HG03354 (cell line): ENCODE measurements around the gene SOCS2.
A peak's percentile ranks its signal among the peaks of the same experiment; 100 is the strongest.
"Not testable (repeated sequence)": the region's sequence is repeated elsewhere in the genome, so short reads cannot be mapped to it uniquely, and the experiment has no call there.

Experiments used
- ATAC-seq: cut with Tn5 transposase; IDR thresholded peaks from one replicate; pipeline ENCODE4 v1.9.1; 2021; ENCODE audit warnings: mild to moderate bottlenecking; ENCODE audit not compliant: unreplicated experiment, poor library complexity, severe bottlenecking

The SOCS2 gene

GRCh38 chr12:93571925-93572711 lies at the start of gene SOCS2:
SOCS2 (plus strand) TSS chr12:93572675; CDS start chr12:93572898, 223 bp downstream.
- peak; percentile 12 for ATAC-seq

- no peak for ATAC-seq
Observed at GRCh38 chr12:93524386-93525133, 47.9 kb upstream of the SOCS2 start.

- ATAC-seq, result no peak
Observed at GRCh38 chr12:93526786-93527428, 45.6 kb upstream of the SOCS2 start.

- no peak for ATAC-seq
Observed at GRCh38 chr12:93530358-93530757, 42.1 kb upstream of the SOCS2 start.

- ATAC-seq, result no peak
Observed at GRCh38 chr12:93533310-93533709, 39.2 kb upstream of the SOCS2 start.

GRCh38 chr12:93536111-93536765 lies 36.2 kb upstream of the SOCS2 start:
- ATAC-seq, result peak; percentile 41

- peak; percentile 84 for ATAC-seq
Observed at GRCh38 chr12:93536766-93537488, 35.5 kb upstream of the SOCS2 start.

- ATAC-seq, result no peak
Observed at GRCh38 chr12:93537769-93538168, 34.7 kb upstream of the SOCS2 start.

- ATAC-seq, result no peak
Observed at GRCh38 chr12:93539821-93540220, 32.7 kb upstream of the SOCS2 start.

GRCh38 chr12:93540466-93540865 lies 32.0 kb upstream of the SOCS2 start:
- ATAC-seq, result no peak

- no peak for ATAC-seq
Observed at GRCh38 chr12:93541578-93542225, 30.8 kb upstream of the SOCS2 start.

GRCh38 chr12:93547778-93548177 lies 24.7 kb upstream of the SOCS2 start:
- ATAC-seq, result no peak

- ATAC-seq, result no peak
Observed at GRCh38 chr12:93549174-93549573, 23.3 kb upstream of the SOCS2 start.

GRCh38 chr12:93550748-93551611 lies 21.5 kb upstream of the SOCS2 start:
- ATAC-seq, result no peak

GRCh38 chr12:93552427-93552826 lies 20.0 kb upstream of the SOCS2 start:
- ATAC-seq, result no peak

GRCh38 chr12:93557879-93558278 lies 14.6 kb upstream of the SOCS2 start:
- ATAC-seq, result not testable (repeated sequence)

- not testable (repeated sequence) for ATAC-seq
Observed at GRCh38 chr12:93558685-93559084, 13.8 kb upstream of the SOCS2 start.
